K562 (cell line): ENCODE results near the gene FBXO44.

Source experiments
- EGR1 ChIP-seq: fragments of 450-650 bp; conservative IDR thresholded peaks from 2 replicates; pipeline ENCODE4 v1.6.1; 2017; ENCODE audit warnings: mild to moderate bottlenecking
- MEF2D ChIP-seq: conservative IDR thresholded peaks from 2 replicates; pipeline ENCODE4 v1.6.1; 2016; ENCODE audit warnings: low read depth, missing genetic modification characterization, missing compliant biosample characterization
- POLR2AphosphoS5 ChIP-seq: IDR thresholded peaks from 2 replicates; pipeline ENCODE4 v1.6.1; 2011; ENCODE audit warnings: mild to moderate bottlenecking, low read depth, low read length, moderate library complexity; ENCODE audit not compliant: control insufficient read depth, insufficient read depth
- YY1 ChIP-seq, 3 experiments: IDR thresholded peaks; 2 replicates each; pipeline ENCODE4 v1.6.1; 2011; ENCODE audit warnings: low read length in 2 of 3, mild to moderate bottlenecking in 2 of 3, moderate library complexity in 2 of 3, borderline replicate concordance in 1 of 3, control low read depth in 1 of 3, low read depth in 1 of 3; ENCODE audit not compliant: insufficient read depth in 3 of 3, insufficient replicate concordance in 2 of 3, control insufficient read depth in 1 of 3, insufficient read length in 1 of 3; ENCODE audit errors: extremely low read depth in 1 of 3

- TF ChIP-seq POLR2AphosphoS5 (no peak), YY1 (IDR thresholded peaks at IDR 0.05; ENCODE audit: borderline replicate concordance in 1 of 3, control insufficient read depth in 1 of 3, extremely low read depth in 1 of 3, insufficient read depth in 3 of 3, insufficient read length in 1 of 3, insufficient replicate concordance in 2 of 3, low read depth in 1 of 3, low read length in 2 of 3) (no peak), EGR1 (no peak), MEF2D (tag) (no peak)
Observed at GRCh38 chr1:11640101-11640500, 14.6 kb upstream of the FBXO44 start.
